ENCODE results near the gene SORCS1. TPM values are rescaled to one million over a fixed set of nuclear protein-coding genes. Genes with fewer than 3 reads are reported as not detected.

The SORCS1 gene
- total RNA-seq, 1 donor from 2014 or later: 1.1 TPM

GRCh38 chr10:106551501-106552062 is 612.9 kb downstream of the SORCS1 start:
- FAIRE-seq (no peak), DNase-seq (ENCODE audit: low read depth) (no peak)
- peaks cover 2% of the 10 kb centered on the region for H3K4me1 Mint-ChIP-seq (ENCODE audit: low read depth, unreplicated experiment)
- H3K36me3 Mint-ChIP-seq (ENCODE audit: low read depth, unreplicated experiment): no peaks in the 10 kb centered on the region
- Histone ChIP-seq H3K4me3 (ENCODE audit: insufficient read depth, low read depth, low read length) (no peak overlapping the region), H2AFZ (ENCODE audit: low read depth, low read length) (no peak overlapping the region), H3K27ac (ENCODE audit: low read depth, low read length) (no peak overlapping the region), H3K36me3 (ENCODE audit: insufficient read depth, low read length) (no peaks in the 10 kb centered on the region), H3K4me2 (ENCODE audit: low read length) (no peak overlapping the region), H3K4me1 (ENCODE audit: insufficient read depth, low read length) (peaks cover under 1% of the 10 kb centered on the region), H3K27me3 (ENCODE audit: insufficient read depth, low read length) (no peaks in the 10 kb centered on the region), H4K20me1 (ENCODE audit: insufficient read depth, low read length) (no peaks in the 10 kb centered on the region), H3K9me3 (ENCODE audit: insufficient read depth, low read depth, low read length) (no peaks in the 10 kb centered on the region), H3K9ac (ENCODE audit: low read length) (no peak overlapping the region), H3K79me2 (ENCODE audit: insufficient read depth, low read length) (no peaks in the 10 kb centered on the region)
- no peaks in the 10 kb centered on the region for H3K9me3 Mint-ChIP-seq (ENCODE audit: unreplicated experiment)
- H3K4me3 Mint-ChIP-seq (ENCODE audit: unreplicated experiment): no peak overlapping the region
- no peak overlapping the region for H3K27ac Mint-ChIP-seq (ENCODE audit: unreplicated experiment)
- TF ChIP-seq, protein P1, sequence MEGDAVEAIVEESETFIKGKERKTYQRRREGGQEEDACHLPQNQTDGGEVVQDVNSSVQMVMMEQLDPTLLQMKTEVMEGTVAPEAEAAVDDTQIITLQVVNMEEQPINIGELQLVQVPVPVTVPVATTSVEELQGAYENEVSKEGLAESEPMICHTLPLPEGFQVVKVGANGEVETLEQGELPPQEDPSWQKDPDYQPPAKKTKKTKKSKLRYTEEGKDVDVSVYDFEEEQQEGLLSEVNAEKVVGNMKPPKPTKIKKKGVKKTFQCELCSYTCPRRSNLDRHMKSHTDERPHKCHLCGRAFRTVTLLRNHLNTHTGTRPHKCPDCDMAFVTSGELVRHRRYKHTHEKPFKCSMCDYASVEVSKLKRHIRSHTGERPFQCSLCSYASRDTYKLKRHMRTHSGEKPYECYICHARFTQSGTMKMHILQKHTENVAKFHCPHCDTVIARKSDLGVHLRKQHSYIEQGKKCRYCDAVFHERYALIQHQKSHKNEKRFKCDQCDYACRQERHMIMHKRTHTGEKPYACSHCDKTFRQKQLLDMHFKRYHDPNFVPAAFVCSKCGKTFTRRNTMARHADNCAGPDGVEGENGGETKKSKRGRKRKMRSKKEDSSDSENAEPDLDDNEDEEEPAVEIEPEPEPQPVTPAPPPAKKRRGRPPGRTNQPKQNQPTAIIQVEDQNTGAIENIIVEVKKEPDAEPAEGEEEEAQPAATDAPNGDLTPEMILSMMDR (IDR thresholded peaks at IDR 0.05; ENCODE audit: insufficient read depth, low read depth, low read length): no peak
- no peak for TF ChIP-seq EZH2 (IDR thresholded peaks at IDR 0.05; ENCODE audit: insufficient read depth, low read length)
- peaks cover 2% of the 10 kb centered on the region for H3K27me3 Mint-ChIP-seq (ENCODE audit: low read depth, unreplicated experiment)

- H3K4me3 ChIP-seq (ENCODE audit: insufficient read depth, low read depth, low read length): no peak overlapping the region
- no peak for FAIRE-seq
- H3K27ac Mint-ChIP-seq (ENCODE audit: unreplicated experiment): no peak overlapping the region
- no peaks in the 10 kb centered on the region for H3K4me1 Mint-ChIP-seq (ENCODE audit: low read depth, unreplicated experiment)
- no peak overlapping the region for H3K4me2 ChIP-seq (ENCODE audit: low read length)
- H3K36me3 ChIP-seq (ENCODE audit: insufficient read depth, low read length): no peaks in the 10 kb centered on the region
- H4K20me1 ChIP-seq (ENCODE audit: insufficient read depth, low read length): no peaks in the 10 kb centered on the region
- H3K27me3 ChIP-seq (ENCODE audit: insufficient read depth, low read length): no peaks in the 10 kb centered on the region
- no peak overlapping the region for H3K9ac ChIP-seq (ENCODE audit: low read length)
- no peak overlapping the region for H3K4me3 Mint-ChIP-seq (ENCODE audit: unreplicated experiment)
- TF ChIP-seq, protein P1 (IDR thresholded peaks at IDR 0.05; ENCODE audit: insufficient read depth, low read depth, low read length): no peak
- no peak for TF ChIP-seq EZH2 (IDR thresholded peaks at IDR 0.05; ENCODE audit: insufficient read depth, low read length)
- no peaks in the 10 kb centered on the region for H3K79me2 ChIP-seq (ENCODE audit: insufficient read depth, low read length)
- H3K4me1 ChIP-seq (ENCODE audit: insufficient read depth, low read length): no peaks in the 10 kb centered on the region
- no peak overlapping the region for H2AFZ ChIP-seq (ENCODE audit: low read depth, low read length)
- DNase-seq (ENCODE audit: low read depth): no peak
- H3K36me3 Mint-ChIP-seq (ENCODE audit: low read depth, unreplicated experiment): no peaks in the 10 kb centered on the region
- H3K9me3 ChIP-seq (ENCODE audit: insufficient read depth, low read depth, low read length): no peaks in the 10 kb centered on the region
- no peak overlapping the region for H3K27ac ChIP-seq (ENCODE audit: low read depth, low read length)
- H3K27me3 Mint-ChIP-seq (ENCODE audit: low read depth, unreplicated experiment): peaks cover 2% of the 10 kb centered on the region
- H3K9me3 Mint-ChIP-seq (ENCODE audit: unreplicated experiment): no peaks in the 10 kb centered on the region
Observed at GRCh38 chr10:106548832-106549231, 615.7 kb downstream of the SORCS1 start.

DNA sequence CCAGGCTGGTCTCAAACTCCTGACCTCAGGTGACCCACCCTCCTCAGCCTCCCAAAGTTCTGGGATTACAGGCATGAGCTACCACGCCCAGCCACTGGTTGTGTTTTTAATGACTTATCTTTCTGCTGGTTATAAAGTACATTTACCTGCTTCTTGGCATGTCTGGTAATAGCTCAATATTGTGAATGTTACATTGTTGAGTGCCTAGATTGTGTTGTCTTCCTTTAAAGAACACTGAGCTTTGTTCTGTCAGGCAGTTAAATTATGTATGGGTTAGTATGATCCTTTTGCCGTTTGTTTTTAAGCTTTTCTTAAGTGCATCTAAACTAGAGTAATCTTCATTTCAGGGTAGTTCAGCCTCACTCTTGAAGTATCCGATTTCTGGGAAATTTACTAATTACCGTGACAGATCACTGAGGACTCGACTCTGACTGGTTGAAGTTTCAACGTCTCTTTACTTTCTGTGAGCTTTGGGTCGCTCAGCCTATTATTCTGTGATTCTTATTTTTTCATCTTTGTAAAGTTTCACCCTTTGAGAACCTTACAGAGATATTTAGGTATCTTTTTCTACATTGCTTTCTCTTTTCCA is 617.4 kb downstream of the SORCS1 start:
- H3K4me3 Mint-ChIP-seq (ENCODE audit: unreplicated experiment): no peak overlapping the region
- H3K4me2 ChIP-seq (ENCODE audit: low read length): no peak overlapping the region
- peaks cover 2% of the 10 kb centered on the region for H3K27me3 Mint-ChIP-seq (ENCODE audit: low read depth, unreplicated experiment)
- no peaks in the 10 kb centered on the region for H3K4me1 Mint-ChIP-seq (ENCODE audit: low read depth, unreplicated experiment)
- H3K27me3 ChIP-seq (ENCODE audit: insufficient read depth, low read length): no peaks in the 10 kb centered on the region
- no peak overlapping the region for H2AFZ ChIP-seq (ENCODE audit: low read depth, low read length)
- H3K4me1 ChIP-seq (ENCODE audit: insufficient read depth, low read length): no peaks in the 10 kb centered on the region
- no peaks in the 10 kb centered on the region for H3K36me3 ChIP-seq (ENCODE audit: insufficient read depth, low read length)
- no peaks in the 10 kb centered on the region for H3K79me2 ChIP-seq (ENCODE audit: insufficient read depth, low read length)
- no peak overlapping the region for H3K27ac Mint-ChIP-seq (ENCODE audit: unreplicated experiment)
- no peaks in the 10 kb centered on the region for H3K9me3 ChIP-seq (ENCODE audit: insufficient read depth, low read depth, low read length)
- no peaks in the 10 kb centered on the region for H3K9me3 Mint-ChIP-seq (ENCODE audit: unreplicated experiment)
- no peak for TF ChIP-seq EZH2 (IDR thresholded peaks at IDR 0.05; ENCODE audit: insufficient read depth, low read length)
- TF ChIP-seq, protein P1 (IDR thresholded peaks at IDR 0.05; ENCODE audit: insufficient read depth, low read depth, low read length): no peak
- FAIRE-seq (no peak), DNase-seq (ENCODE audit: low read depth) (no peak)
- H3K27ac ChIP-seq (ENCODE audit: low read depth, low read length): no peak overlapping the region
- H4K20me1 ChIP-seq (ENCODE audit: insufficient read depth, low read length): no peaks in the 10 kb centered on the region
- H3K36me3 Mint-ChIP-seq (ENCODE audit: low read depth, unreplicated experiment): no peaks in the 10 kb centered on the region
- H3K4me3 ChIP-seq (ENCODE audit: insufficient read depth, low read depth, low read length): no peak overlapping the region
- H3K9ac ChIP-seq (ENCODE audit: low read length): no peak overlapping the region
